UCSD-AML1 (cell line): Measurements from ENCODE around the gene GPRIN1.
A peak's percentile ranks its signal among the peaks of the same experiment; 100 is the strongest.

Experiments
- DNase-seq: peaks from one replicate; lab custom pipeline; 2025; ENCODE audit not compliant: unreplicated experiment; lab: John Stamatoyannopoulos, UW

Gene GPRIN1

DNA sequence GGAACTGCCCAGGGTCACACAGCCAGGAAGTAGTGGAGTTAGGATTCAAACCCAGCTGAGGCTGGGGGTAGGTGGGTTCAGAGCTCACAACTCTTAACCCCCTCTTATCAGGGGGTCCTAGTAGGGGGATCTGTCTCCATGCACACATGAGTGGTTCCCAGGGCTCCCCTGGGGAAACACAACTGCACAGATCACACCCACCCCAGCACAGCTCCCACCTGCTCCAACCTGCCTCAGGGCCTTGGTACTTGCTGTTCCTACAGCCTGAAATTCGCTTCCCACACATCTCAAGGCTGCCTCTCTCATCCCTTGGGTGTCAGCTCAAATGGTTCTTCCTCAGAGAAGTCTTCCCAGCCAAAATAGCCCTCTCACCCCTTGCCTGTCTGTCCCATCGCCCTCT lies 15.6 kb upstream of the GPRIN1 start:
- DNase-seq = no peak

DNA sequence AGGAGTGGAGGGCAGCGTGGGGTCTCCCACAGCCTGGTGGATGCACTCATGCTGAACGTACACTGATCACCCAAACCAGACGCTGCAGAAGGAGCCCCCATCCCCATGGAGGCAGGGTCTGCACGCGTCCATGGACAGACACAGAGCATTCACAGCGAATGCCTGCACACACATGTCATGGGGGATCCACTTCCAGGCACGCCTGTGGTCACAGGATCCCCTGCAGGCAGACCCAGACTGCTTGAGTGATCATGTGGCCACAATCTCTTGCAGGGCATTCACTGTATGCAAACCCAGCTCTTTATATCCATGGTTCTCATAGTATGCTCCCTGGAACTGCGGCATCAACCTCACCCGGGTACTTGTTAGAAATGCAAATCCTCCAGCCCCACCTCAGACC lies 15.0 kb upstream of the GPRIN1 start:
- no peak for DNase-seq

DNA sequence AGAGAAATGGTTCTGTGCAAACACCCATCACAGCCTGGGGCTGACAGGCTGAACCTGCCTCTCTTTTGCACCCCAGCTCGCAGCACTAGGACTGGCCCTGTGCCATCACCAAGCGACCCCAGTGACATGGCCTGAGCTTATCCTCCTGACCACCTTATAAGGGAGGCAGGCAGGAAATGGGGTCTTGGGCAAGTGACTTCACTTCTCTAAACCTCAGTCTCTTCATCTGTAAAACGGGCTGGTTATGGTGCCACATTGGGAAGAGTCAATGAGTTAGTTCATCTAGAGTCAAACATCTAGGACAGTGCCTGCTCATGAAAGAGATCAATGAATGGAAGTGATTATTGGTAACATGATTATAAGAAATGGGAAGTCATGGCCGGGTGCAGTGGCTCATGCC lies 14.2 kb upstream of the GPRIN1 start:
- no peak for DNase-seq

DNA sequence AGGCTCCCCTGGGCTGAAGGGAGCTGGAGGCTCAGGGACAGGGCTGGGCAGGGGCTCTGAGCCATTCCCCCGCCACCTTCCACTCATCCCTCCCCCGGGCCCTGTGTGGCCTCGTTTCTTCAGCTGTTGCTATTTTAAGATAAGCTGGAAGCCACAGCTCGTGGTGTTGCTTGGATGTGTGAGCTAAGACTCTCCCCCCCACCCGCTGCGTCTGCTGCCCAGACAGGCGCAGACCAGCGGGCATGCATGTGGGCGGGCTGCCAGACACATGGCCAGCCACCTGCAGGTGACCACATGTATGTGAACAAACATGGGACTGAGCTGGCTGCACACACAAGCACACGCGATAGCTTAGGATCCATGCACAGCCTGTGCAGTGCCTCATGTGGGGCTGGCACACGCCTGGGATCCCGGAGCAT lies 11.7 kb upstream of the GPRIN1 start:
- no peak for DNase-seq

DNA sequence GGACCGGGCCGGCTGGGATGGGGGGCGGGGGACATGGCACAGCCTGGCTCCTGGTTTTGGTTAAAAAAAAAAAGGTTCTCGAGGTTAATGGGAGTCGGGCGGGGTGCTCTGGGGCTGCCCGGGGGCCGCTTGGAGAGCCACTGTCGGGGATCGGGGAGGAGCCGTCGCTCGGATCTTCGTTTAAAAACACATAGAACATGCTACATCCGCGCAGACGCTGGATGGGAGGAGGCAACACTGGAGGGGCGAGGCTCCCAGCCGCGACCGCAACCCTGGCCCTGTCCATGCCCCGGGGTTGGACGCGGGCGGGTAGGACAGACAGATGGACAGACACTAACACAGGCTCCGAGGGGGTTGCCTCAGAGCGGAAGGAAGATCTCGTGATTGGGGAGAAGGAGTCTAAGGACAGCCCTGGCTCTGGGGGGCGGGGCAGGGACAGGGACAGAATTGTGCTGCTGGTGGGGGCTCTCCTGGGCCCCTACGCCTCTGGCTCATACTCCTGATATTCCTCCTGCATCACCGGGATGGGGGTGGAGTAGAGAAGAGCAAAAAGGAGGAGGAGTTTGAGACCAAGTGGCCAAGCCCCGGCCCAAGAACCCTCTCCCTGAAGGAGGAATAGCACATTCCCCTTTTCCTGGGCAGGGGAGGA lies 10.5 kb upstream of the GPRIN1 start:
- DNase-seq = no peak

DNA sequence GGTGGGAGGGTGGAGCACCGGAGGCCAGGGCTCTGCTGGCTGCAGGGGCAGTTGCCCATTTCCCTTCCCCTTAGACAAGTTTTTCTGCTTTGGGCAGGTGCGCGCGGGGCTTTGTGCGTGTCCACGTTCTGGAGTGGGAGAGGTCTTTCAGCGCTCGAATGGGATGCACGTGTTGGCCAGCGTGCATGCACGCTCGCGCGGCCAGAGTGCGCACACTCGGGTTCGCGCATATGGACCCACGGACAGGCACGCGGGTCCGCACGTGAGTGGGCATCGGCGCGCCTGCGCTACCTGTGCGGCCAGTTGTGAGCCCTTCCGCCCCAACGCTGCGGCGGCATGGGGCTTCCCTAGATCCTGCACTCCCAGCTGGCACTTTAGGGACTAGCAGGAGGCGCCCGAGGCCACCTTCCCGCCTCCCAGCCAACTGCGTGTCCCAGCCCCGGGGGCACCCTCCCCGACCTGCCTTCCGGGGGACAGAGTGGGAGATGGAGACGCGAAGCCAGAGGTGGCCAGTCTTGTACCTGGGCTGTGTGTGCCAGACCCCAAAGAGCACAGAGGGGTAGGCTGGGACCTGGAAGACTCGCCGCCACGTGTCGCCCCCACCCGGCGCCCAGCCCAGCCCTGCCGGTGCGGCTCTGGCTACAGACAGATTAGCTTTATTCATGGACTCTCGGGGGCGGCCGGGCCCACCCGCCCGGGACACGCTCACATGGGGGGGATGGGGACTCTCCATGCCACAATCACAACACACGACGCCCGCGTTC lies 9.8 kb upstream of the GPRIN1 start:
- DNase-seq = no peak

DNA sequence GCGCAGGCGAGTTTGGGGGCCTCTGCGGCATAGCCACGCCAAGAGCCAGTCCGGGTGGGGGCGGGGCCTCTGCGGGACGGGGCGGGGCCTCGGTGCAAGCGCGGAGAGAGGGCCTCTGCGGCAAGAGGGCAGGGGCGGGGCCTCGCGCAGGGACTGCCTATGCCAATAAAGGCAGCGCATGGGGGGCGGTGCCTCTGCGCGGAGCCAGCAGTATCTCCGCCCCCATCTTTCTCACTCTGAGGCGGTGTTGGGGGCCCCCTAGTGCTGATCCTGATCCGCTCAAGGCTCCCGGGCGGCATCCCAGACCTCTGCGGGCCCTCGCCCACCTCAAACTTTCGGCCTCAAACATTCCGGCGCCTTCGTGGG lies 9.2 kb upstream of the GPRIN1 start:
- DNase-seq = peak; percentile 88

DNA sequence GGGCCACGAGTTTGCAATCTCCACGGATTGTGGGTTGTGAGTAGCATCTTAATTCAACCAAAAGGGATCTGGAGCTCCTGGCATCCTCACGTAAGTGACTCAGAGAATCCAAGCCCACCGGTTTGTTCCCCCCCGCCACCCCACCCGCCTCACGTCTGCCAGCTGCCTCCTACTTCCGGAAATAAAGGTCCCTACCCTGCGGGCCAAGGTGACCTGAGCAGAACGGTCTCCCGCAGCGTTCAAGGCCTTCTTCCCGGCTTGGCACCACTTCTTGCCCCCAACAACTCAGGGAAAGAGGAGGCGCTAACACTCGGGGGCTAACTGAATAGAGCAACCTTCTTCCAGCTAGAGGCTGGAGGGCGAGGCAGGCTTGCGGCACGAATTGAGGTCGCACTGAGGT lies 8.8 kb upstream of the GPRIN1 start:
- no peak for DNase-seq

DNA sequence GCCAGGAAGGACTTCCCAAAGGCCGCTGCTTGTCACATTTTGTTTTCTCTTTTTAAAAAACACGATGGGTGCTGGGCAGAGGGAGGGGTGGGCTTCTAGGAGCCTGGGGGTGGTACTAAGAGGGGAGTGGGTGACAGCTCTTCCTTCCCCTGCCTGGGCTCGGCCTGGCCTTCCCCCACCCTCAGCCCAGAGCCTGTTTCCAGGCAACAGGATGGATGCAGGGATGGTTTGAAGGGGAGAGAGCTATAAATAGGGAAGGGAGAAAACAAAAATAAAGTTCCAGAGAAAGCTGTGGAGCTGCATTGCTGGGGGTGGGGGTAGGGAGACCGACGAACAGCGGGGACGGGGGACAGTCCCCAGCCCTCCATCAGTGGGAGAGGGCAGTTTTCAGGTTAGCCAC lies 6.6 kb upstream of the GPRIN1 start:
- no peak for DNase-seq

DNA sequence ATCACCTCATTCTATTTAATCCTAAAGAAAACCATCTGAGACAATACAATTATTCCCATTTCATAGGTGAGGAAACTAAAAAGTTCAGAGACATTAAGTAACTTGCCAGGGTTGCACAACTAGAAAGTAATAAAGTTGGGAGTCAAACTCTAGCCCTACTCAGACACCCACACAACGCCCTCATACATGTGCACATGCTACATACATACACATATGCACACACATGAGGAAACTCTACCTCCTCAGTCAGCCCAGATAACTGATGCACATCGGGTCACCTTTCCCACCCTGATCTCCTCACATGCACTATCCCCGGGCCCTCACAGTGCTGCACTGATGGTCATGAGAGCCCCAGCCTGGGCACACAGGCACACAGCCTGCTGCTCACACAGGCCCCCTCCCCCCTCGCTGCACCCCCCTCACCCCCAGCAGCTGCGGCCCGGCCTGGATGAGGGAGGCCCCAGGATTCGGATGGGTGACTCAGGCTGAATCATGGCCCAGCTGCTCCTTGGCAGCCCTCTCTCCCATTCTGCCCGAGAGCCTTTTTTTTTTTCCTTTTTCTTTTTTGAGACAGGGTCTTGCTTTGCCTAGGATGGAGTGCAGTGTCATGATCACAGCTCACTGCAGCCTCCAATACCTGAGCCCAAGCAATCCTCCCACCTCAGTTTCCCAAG lies 5.0 kb upstream of the GPRIN1 start:
- DNase-seq = no peak

DNA sequence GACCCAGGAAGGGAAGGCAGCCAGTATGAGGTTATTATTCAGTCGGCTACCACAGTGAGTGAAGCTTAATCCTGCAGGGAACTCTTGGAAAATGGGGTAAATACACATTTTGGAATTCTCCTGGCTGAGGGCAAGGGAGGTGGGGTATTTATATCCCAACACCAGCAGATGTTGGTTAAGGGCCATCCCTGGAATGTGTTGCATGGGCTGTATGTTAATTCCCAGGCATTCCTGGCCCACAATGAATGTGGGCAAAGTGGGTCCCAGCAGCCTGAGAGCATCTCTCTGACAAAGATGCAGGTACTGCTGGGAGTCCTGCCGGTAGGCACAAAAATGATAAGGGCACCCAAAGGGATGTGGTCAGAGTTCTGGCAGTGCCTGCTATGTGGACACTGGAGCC lies 2.9 kb upstream of the GPRIN1 start:
- DNase-seq = no peak

DNA sequence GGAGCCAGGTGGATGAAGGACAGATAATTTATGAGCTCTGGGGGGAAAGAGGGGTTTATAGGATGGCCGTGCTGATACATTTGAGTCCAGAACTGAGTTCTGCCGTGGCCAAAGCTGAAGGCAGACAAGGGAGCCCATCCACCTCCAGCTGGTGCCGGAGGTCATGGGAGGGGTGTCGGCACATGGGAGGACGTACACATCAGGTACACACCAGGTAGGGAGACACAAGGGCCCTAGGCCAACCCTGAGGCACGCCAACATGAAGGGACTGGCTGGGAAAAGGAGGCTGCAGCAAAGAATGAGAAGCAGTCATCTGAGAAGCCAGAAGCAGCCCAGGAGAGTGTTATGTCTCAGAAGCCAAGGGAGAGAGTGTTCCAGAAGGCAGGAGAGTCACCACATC lies 2.1 kb upstream of the GPRIN1 start:
- no peak for DNase-seq

DNA sequence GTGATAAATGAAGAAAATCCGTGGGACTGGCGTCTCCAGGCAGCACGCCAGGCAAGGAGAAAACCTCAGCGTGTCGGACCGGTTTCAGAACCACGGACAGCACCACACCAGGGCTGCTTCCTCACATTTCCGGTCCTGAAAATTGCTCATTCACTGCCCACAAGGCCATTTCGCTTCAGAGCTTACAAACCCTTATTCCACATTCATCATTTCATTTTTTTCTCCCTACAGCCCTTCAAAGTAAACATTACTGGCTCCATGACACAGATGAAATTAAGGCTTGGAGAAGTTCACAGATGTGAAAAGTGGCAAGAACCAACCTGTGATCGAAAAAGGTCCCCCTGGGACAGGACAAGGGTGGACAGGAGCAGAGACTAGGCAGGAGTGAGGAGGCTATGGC lies 1.5 kb upstream of the GPRIN1 start:
- DNase-seq = peak; percentile 80

DNA sequence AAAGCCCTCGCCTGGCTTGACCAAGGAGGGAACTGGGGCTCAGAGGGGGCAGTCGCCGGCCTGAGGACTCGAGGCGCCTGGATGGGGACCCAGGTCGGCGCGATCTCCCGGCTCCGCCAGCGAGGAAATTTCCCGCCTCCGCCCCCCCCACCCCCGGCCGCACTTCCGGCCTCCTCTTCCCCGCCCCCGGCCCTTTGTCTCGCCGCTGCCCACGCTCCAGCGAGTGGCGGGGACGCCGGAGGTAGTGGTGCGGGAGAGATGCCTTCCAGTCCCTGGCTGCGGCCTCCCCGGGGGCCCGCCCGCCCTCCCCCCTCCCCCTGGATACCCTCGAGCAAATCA lies 448 bp upstream of the GPRIN1 start:
- no peak for DNase-seq

DNA sequence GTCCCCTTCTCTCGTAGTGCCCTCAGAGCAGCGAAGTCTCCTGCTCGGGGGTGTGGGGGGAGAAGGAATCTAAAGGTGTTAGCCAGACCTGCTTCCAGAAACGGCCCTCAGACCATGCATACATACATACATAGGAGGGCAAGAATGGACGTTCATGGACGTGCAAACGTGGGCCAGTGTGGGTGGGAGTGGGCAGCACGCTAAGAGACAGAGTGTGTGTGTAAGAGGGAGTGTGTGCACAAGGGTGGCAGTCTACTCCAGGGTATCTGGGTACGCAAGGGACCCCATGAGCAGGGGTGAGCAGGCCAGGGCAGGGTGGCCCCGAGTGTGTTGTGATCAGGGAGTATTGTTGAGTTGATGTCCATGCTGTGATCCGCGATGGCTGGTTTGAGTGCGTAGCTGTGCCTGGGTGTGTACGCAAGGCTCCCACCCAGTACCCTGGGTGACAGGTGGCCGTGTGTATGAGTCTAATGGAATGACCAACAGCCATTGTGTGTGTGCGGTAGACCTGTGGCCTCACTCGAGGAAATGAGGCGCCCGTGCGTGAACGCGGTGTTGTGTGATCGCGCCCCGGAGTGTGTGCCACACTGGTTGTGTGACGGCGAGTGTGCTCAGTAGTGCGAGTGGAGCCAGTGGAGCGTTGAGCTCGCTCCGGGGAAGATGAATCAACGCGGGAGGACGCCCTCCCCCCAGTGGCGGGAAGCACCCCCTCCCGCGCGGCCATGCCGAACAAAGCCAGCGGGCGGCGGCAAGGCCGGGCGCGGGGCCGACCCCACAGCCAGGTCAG lies 826 bp downstream of the GPRIN1 start:
- DNase-seq = no peak

DNA sequence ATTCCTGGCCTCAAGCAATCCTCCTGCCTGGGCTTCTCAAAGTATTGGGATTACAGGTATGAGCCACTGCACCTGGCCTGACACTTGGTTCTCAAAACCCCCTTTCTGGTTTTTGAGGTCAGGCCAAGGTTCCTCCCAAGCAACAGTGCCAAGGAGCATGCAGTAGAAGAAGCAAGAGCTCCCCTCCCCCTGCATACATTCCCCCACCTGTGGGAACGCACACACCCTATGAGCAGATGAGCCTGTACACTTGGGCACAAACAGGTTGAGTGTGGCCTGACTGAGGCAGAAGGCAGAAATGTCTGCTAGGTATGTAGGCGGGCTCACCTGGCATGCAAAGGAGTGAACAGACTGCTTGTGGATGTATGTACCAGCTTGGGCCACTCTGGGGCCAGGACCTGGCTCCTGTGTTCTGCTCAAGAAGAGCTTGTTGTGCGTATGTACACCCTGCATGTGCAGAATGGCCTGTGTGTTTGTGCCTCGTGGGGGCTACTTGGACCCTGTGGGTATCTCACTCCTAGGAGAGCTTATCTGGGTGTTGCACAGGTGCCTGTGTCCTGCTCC lies 1.7 kb downstream of the GPRIN1 start:
- no peak for DNase-seq

DNA sequence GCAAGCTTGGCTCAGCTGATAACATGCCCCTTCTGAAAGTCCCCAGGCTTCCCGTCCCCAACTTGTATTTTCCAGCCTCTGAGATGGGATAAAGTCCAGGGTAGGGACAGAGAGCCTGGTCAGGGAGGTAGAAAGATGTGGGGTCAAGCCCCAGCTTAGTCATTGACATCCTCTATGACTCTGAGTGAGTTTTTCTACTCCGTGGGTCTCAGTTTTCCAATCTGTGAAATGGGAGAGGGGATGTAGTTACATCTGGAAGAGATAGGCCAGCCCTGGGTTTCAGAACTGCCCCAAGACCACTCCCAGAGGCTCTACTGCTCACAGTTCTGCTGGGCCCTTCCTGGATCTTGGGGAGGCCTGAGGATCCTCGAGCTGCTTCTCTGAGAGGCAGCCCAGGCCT lies 3.1 kb downstream of the GPRIN1 start:
- no peak for DNase-seq

DNA sequence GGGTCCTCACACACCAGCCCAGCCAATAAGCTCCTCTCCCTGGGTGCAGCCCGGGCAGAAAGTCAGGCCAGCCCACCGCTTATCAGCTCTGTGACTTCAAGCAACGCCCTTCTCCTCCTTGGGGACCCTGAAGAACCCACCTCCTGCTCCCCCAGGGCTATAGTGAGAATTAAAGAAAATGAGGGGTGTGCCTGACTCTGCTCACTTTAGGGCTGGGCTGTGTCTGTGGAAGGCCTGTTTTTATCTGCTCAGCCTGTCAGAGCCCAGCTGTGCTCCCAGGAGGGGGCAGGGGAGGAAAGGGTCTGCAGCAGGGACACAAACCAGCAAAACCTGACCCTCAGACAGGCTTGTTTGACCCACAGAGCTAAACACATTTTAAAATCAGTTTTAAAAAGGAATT lies 3.9 kb downstream of the GPRIN1 start:
- no peak for DNase-seq

DNA sequence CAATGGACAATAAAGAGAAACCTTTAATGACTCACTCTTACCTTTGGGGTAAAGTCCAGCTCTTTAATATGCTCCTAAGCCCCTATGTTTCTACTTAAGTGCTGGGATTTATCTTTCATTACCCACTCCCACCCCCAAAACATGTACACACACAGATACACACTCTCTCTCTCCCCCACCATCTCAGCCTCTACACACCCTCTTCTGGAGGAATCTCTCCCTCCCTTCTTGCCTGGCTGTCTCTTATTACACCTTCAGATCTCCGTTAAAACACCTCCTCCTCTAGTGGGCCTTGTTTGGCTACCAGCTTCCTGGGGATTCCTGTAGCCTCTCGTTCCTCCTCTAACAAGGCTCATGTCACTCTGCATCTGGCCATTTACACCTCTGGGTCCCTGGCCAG lies 6.9 kb downstream of the GPRIN1 start:
- DNase-seq = no peak

DNA sequence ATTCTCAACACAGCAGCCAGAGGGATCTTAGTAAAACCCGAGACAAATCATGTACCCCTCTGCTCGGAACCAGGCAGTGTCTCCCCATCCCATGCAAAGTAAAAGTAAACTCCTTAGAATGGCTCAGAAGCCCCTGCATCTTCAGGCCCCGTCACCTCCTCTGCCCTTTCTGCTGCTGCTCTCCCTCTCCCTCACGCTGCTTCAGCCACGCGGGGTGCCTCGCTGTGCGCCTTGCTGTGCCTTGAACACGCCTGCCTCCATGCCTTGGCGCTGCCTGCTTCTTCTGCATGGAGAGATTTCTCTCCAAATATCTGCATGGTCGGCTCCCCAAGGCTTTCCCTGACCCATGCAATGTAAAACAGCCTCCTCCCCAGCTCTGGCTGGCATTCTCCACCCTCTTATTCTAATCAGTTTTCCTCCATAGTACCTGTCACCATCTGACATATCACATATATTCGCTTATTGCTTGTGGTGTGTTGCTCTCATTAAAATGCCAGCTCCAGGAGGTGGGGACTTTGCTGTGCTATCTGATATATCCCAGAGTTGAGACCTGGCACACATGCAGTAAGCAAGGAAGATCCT lies 8.0 kb downstream of the GPRIN1 start:
- no peak for DNase-seq
